Naive thymus-derived CD8-positive, alpha-beta T cell (primary cell): ENCODE measurements around the gene ENPP7. TPM values are rescaled to one million over a fixed set of nuclear protein-coding genes. Genes with fewer than 3 reads are reported as not detected.
"Not testable (repeated sequence)": the region's sequence is repeated elsewhere in the genome, so short reads cannot be mapped to it uniquely, and the experiment has no call there.

ENCODE experiments used
- ATAC-seq, 2 donors: fragments of 150-1000 bp; cut with Tn5 transposase in 1 of 2; sonication (Bioruptor Pico), chemical (Tn5 transposase) in 1 of 2; 1 replicate in 1 of 2; 2 replicates in 1 of 2; pipeline ENCODE4 v1.10.0; 2021; ENCODE audit warnings: mild to moderate bottlenecking in 2 of 2, moderate library complexity in 2 of 2
- POLR2A ChIA-PET: fragments of 350-600 bp; sonication (Branson Sonifier 250); formaldehyde crosslinking; loops from one replicate; lab custom pipeline; 2021; ENCODE audit warnings: antibody characterized with exemption; lab: Charles Lee
- DNase-seq, 10 donors: peaks; one replicate each; pipeline versions ENCODE4 v3.0.0 to v3.0.0-alpha.2; 2020 to 2022
- H3K27ac Mint-ChIP-seq, 10 donors: one replicate each; pipeline ENCODE4 v1.8.0; 2020 to 2022; ENCODE audit warnings: mild to moderate bottlenecking in 10 of 10, mixed read lengths in 10 of 10, moderate library complexity in 4 of 10, inconsistent platforms in 1 of 10
- H3K27me3 Mint-ChIP-seq, 5 donors: one replicate each; pipeline ENCODE4 v1.8.0; 2021 to 2022; ENCODE audit warnings: mixed read lengths in 5 of 5
- H3K36me3 Mint-ChIP-seq, 3 donors: one replicate each; pipeline ENCODE4 v1.8.0; 2020 to 2022; ENCODE audit warnings: mixed read lengths in 3 of 3, mild to moderate bottlenecking in 2 of 3, inconsistent platforms in 1 of 3
- H3K4me1 Mint-ChIP-seq, 4 donors: one replicate each; pipeline ENCODE4 v1.8.0; 2021 to 2022; ENCODE audit warnings: mixed read lengths in 4 of 4
- H3K4me3 Mint-ChIP-seq, 10 donors: one replicate each; pipeline ENCODE4 v1.8.0; 2020 to 2022; ENCODE audit warnings: mild to moderate bottlenecking in 10 of 10, mixed read lengths in 10 of 10, moderate library complexity in 6 of 10, inconsistent platforms in 1 of 10
- H3K9me3 Mint-ChIP-seq, 9 donors: one replicate each; pipeline ENCODE4 v1.8.0; 2020 to 2022; ENCODE audit warnings: mixed read lengths in 9 of 9, mild to moderate bottlenecking in 3 of 9, inconsistent platforms in 1 of 9, moderate library complexity in 1 of 9
- polyA plus RNA-seq, 3 donors: library from polyadenylated mRNA; unstranded; fragments of 300-500 nt; fragmentation: Illumina TruSeq; gene quantifications; one replicate each; pipeline ENCODE4 v1.2.3, GENCODE V29; 2021
- total RNA-seq, 8 experiments: library from RNA in 2 of 8; stranded (reverse) in 2 of 8; gene quantifications; one replicate each; pipeline ENCODE4 v1.2.3 and lab custom pipeline; 2021 to 2026

The ENPP7 gene
- total and polyA plus RNA-seq, 5 experiments from 2014 or later, result 0.29 TPM; not detected in 4

DNA sequence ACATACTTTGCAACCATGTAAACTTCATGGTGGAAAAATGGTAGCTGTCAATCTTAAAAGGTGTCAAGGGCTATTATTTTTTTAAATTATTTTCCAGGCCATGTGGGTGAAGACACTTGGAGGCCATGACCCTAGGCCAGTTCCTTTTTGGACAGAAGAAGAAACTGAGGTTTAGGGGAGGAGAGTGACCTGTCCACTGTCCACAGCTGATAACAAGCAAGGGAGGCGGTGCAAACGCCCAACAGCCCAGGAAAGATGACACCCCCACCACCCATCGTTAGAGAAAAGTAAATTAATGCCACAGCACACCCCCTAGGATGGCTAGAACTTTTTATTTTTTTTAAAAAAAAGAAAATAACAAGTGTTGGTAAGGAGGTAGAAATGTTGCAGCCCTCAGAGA is 19.2 kb downstream of the ENPP7 start:
- POLR2A ChIA-PET, result interaction anchor here (0.5 kb wide), 1 partner anchor 12 kb away, joined by 4 read pairs; no protein-coding TSS in a partner anchor
- H3K27me3 Mint-ChIP-seq, result peaks cover 24 to 50% (median 44%) of the 10 kb centered on the region in 5 donors
- no peak for ATAC-seq
- no peak overlapping the region for H3K4me3 Mint-ChIP-seq
- H3K36me3 Mint-ChIP-seq, result no peaks in the 10 kb centered on the region
- H3K27ac Mint-ChIP-seq, result no peak overlapping the region
- no peaks in the 10 kb centered on the region for H3K9me3 Mint-ChIP-seq
- H3K4me1 Mint-ChIP-seq, result peaks cover 4 to 24% (median 20%) of the 10 kb centered on the region in 4 donors
- DNase-seq, result no peak

DNA sequence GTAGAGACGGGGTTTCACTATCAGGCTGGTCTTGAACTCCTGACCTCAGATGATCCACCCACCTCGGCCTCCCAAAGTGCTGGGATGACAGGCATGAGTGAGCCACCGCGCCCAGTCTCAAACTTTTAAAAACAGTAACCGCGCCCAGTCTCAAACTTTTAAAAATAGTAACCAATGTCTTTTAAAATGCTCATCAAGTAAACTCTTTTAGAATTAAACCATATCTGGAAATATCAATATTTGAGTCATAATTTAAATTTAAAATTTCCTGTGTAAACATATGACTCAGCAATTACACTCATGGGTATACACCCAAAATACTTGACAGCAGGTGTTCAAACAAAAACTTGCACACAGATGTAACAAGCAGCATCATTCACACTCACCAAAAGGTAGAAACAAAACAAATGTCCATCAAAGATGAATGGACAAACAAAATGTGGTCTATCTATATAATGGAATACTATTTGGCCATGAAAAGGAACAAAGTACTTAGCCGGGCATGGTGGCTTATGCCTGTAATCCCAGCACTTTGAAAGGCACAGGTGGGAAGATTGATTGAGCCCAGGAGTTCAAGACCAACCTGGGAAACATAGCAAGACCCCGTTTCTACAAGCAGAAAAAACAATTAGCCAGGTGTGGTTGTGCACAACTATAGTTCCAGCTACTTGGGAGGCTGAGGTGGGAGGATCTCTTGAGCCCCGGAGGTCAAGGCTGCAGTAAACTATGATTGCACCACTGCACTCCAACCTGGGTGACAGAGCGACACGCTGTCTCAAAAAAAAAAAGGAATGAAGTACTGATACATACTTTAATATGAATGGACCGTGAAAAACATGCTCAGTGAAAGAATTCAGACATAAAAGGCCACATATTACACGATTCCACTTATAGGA is 20.2 kb downstream of the ENPP7 start:
- H3K4me3 Mint-ChIP-seq, result no peak overlapping the region
- no peaks in the 10 kb centered on the region for H3K36me3 Mint-ChIP-seq
- peaks cover 24 to 49% (median 44%) of the 10 kb centered on the region in 5 donors for H3K27me3 Mint-ChIP-seq
- peaks cover 4 to 19% (median 14%) of the 10 kb centered on the region in 4 donors for H3K4me1 Mint-ChIP-seq
- ATAC-seq (no peak), DNase-seq (no peak)
- peak overlapping the region in 1 of 10 donors; percentile 1 for H3K27ac Mint-ChIP-seq
- H3K9me3 Mint-ChIP-seq, result no peaks in the 10 kb centered on the region
- POLR2A ChIA-PET, result no interaction called here

- no peaks in the 10 kb centered on the region for H3K36me3 Mint-ChIP-seq
- no peak overlapping the region for H3K4me3 Mint-ChIP-seq
- peaks cover 4 to 9% (median 5%) of the 10 kb centered on the region in 4 donors for H3K4me1 Mint-ChIP-seq
- ATAC-seq (no peak), DNase-seq (peak in 1 of 10 donors; percentile 4)
- H3K27ac Mint-ChIP-seq, result no peak overlapping the region
- POLR2A ChIA-PET, result no interaction called here
- H3K27me3 Mint-ChIP-seq, result peaks cover 22 to 40% (median 34%) of the 10 kb centered on the region in 5 donors
- H3K9me3 Mint-ChIP-seq, result no peaks in the 10 kb centered on the region
These were observed 21.4 kb downstream of the ENPP7 start for GRCh38 chr17:79752175-79752574.

- Mint-ChIP-seq H3K27ac (no peak overlapping the region), H3K9me3 (no peaks in the 10 kb centered on the region), H3K27me3 (peaks cover 14 to 42% (median 22%) of the 10 kb centered on the region in 5 donors), H3K36me3 (no peaks in the 10 kb centered on the region), H3K4me3 (no peak overlapping the region), H3K4me1 (no peaks in the 10 kb centered on the region)
- ATAC-seq, result no peak
- no peak for DNase-seq
- POLR2A ChIA-PET, result no interaction called here
These were observed 23.6 kb downstream of the ENPP7 start for GRCh38 chr17:79754370-79754769.

DNA sequence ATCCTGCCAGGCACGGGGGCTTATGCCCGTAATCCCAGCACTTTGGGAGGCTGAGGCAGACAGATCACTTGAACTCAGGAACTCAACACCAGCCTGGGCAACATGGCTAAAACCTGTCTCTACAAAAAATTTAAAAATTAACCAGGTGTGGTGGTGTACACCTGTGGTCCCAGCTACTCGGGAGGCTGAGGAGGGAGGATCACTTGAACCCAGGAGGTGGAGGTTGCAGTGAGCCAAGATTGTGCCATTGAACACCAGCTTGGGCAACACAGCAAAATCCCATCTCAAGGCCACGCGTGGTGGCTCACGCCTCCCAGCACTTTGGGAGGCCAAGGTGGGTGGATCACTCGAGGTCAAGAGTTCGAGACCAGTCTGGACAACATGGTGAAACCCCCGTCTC is 24.2 kb downstream of the ENPP7 start:
- ATAC-seq, H3K36me3 Mint-ChIP-seq, H3K9me3 Mint-ChIP-seq, H3K4me1 Mint-ChIP-seq, DNase-seq, POLR2A ChIA-PET, H3K4me3 Mint-ChIP-seq, H3K27ac Mint-ChIP-seq: not testable (repeated sequence)
- H3K27me3 Mint-ChIP-seq, result peaks cover 10 to 37% (median 19%) of the 10 kb centered on the region in 5 donors

GRCh38 chr17:79755591-79755990 is 24.8 kb downstream of the ENPP7 start:
- H3K4me3 Mint-ChIP-seq, result no peak overlapping the region
- H3K27me3 Mint-ChIP-seq, result peaks cover 10 to 35% (median 19%) of the 10 kb centered on the region in 5 donors
- no peaks in the 10 kb centered on the region for H3K4me1 Mint-ChIP-seq
- ATAC-seq (no peak), DNase-seq (no peak)
- H3K27ac Mint-ChIP-seq, result no peak overlapping the region
- no peaks in the 10 kb centered on the region for H3K36me3 Mint-ChIP-seq
- POLR2A ChIA-PET, result no interaction called here
- H3K9me3 Mint-ChIP-seq, result no peaks in the 10 kb centered on the region

DNA sequence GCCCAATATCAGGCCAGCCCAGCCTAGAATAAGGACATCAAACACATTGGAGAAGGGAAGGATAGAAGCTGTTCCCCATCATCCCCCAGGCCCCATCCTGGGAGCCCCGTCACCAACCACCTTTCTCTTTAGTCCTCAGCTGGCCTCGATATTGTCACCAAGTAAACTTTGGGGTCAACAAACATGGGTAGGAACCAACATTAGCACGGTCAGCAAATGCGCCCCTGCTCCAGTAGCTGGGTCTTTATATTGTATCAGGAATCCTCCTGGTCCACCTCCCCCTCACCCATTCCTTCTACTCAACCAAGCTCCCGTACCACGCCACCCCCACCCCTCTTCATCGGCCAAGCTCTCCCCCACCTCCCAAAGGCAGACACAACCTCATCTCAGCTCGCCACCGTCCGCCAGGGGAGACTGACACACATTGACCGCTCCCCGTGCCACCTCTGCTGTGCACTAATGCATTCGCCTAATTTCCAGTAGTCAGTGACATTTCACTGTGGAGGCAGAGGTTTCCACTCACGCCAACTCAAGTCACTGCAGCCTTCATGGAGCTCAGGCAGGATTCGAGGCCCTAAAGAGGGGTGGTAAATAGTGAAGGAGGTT is 26.5 kb downstream of the ENPP7 start:
- Mint-ChIP-seq H3K27me3 (peaks cover 0 to 21% (median 6%) of the 10 kb centered on the region in 5 donors), H3K9me3 (no peaks in the 10 kb centered on the region), H3K4me3 (no peak overlapping the region), H3K27ac (no peak overlapping the region), H3K36me3 (no peaks in the 10 kb centered on the region), H3K4me1 (no peaks in the 10 kb centered on the region)
- POLR2A ChIA-PET, result interaction anchor here (0.7 kb wide), 2 partner anchors 20 to 174 kb away, joined by 3 to 5 read pairs; no protein-coding TSS in a partner anchor
- DNase-seq, result no peak
- no peak for ATAC-seq

- POLR2A ChIA-PET, result interaction anchor here (0.7 kb wide), 1 partner anchor 173 kb away, joined by 5 read pairs; no protein-coding TSS in a partner anchor
- DNase-seq (no peak), ATAC-seq (no peak)
- Mint-ChIP-seq H3K36me3 (no peaks in the 10 kb centered on the region), H3K27me3 (peaks cover 0 to 20% (median 5%) of the 10 kb centered on the region in 5 donors), H3K4me3 (no peak overlapping the region), H3K4me1 (no peaks in the 10 kb centered on the region), H3K27ac (no peak overlapping the region), H3K9me3 (no peaks in the 10 kb centered on the region)
These were observed 27.5 kb downstream of the ENPP7 start for GRCh38 chr17:79758271-79758670.

DNA sequence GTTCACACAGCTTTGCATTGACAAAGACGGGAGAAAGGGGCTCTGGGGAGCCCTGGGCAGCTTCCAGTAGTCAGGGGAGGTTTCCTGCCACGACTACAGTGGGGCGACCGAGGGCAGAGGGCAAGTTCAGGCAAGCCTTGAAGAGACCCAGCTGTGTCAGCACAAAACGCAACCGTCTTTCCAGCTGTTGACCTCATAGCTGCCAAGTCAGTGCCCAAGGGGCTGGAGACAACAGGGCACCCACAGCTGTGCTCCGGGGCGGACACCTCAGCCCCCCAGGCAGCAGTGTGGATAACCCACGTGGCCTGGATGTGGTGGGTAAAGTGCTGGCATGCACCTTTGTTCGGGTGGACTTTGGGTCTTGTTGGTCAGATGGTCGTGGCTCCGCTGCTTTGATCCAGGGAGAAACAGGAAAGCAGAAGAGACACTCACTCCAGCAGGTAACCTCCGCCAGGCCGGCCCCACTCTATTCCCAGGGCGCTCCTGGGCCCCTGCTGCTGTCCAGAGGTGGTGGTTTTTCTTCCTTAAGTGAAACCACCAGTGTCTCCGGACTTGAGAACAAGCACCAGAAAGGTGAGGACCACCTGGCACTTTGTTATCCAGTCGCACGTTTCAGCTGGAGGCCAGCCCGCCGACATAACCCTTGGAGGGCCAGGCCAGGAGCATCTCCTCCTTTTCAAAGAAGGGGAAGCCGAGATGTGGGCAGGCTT is 29.6 kb downstream of the ENPP7 start:
- Mint-ChIP-seq H3K4me3 (no peak overlapping the region), H3K4me1 (no peaks in the 10 kb centered on the region), H3K27ac (no peak overlapping the region), H3K27me3 (peaks cover 0 to 12% (median 3%) of the 10 kb centered on the region in 5 donors), H3K36me3 (no peaks in the 10 kb centered on the region), H3K9me3 (no peaks in the 10 kb centered on the region)
- DNase-seq (no peak), ATAC-seq (no peak)
- POLR2A ChIA-PET, result interaction anchor here (0.7 kb wide), 1 partner anchor 82 kb away, joined by 3 read pairs; no protein-coding TSS in a partner anchor

DNA sequence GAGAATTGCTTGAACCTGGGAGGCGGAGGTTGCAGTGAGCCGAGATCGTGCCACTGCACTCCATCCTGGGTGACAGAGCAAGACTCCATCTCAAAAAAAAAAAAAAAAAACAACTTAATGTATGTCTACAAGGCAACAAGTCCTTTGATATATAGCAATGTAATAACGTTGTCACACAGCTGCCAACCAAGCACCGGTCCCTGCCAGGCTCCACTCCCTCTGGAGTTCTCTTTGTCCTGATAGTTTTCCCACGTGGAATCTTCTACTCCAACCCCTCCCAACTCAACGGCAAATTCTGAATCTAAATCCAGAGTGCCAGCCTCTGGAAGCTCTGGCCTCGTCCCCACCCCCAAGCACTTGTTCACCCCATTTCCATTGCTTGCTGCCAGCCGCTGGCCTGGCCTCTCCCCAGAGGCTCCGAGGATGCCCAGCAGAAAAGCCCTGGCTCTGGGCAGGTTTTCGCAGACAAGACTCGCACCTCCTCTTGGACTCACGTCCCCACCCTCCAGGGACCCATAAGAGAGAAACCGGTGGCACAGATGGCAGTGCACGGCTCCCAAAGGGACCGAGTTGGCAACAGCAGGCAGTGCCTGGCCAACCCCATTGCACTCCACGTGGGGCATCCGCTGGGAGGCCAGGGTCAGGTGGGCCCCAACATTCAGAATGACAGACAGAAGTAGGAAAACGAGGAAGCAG is 31.3 kb downstream of the ENPP7 start:
- Mint-ChIP-seq H3K9me3 (no peaks in the 10 kb centered on the region), H3K27me3 (peaks cover 0 to 11% (median 3%) of the 10 kb centered on the region in 5 donors), H3K4me1 (no peaks in the 10 kb centered on the region), H3K36me3 (no peaks in the 10 kb centered on the region), H3K27ac (no peak overlapping the region), H3K4me3 (no peak overlapping the region)
- DNase-seq, result no peak
- no peak for ATAC-seq
- POLR2A ChIA-PET, result interaction anchor here (0.7 kb wide), 1 partner anchor 12 kb away, joined by 4 read pairs; no protein-coding TSS in a partner anchor

- H3K27ac Mint-ChIP-seq, result no peak overlapping the region
- no peak for DNase-seq
- H3K4me3 Mint-ChIP-seq, result no peak overlapping the region
- H3K4me1 Mint-ChIP-seq, result no peaks in the 10 kb centered on the region
- H3K9me3 Mint-ChIP-seq, result no peaks in the 10 kb centered on the region
- POLR2A ChIA-PET, result no interaction called here
- ATAC-seq, result no peak
- H3K36me3 Mint-ChIP-seq, result no peaks in the 10 kb centered on the region
- peaks cover 5 to 28% (median 14%) of the 10 kb centered on the region in 5 donors for H3K27me3 Mint-ChIP-seq
These were observed 35.0 kb downstream of the ENPP7 start for GRCh38 chr17:79765708-79766107.
